ENCODE results near the gene DLK2. TPM values are rescaled to one million over a fixed set of nuclear protein-coding genes. Genes with fewer than 3 reads are reported as not detected.
"Not testable (repeated sequence)": the region's sequence is repeated elsewhere in the genome, so short reads cannot be mapped to it uniquely, and the experiment has no call there.

Gene DLK2
- total and polyA plus RNA-seq, 9 donors = 1.7 to 3.5 (median 2.3) TPM

GRCh38 chr6:43432009-43432945 is 23.1 kb downstream of the DLK2 start:
- WGBS (ENCODE audit: insufficient coverage) = 91% methylated on average over 15 of the region's 19 CpGs
- Histone ChIP-seq H3K4me3 (ENCODE audit: low read length) (no peak overlapping the region), H3K27ac (ENCODE audit: low read length) (no peak overlapping the region), H3K9me3 (replicated peaks; ENCODE audit: control insufficient read depth, low read depth, low read length) (no peaks in the 10 kb centered on the region), H3K27me3 (ENCODE audit: control insufficient read depth, insufficient read depth, low read length) (no peaks in the 10 kb centered on the region), H3K4me1 (ENCODE audit: control insufficient read depth, insufficient read depth, low read length) (peaks cover 20% of the 10 kb centered on the region), H3K36me3 (ENCODE audit: control insufficient read depth, insufficient read depth, low read length) (peaks cover 32% of the 10 kb centered on the region)
- peak; percentile 0 for DNase-seq

DNA sequence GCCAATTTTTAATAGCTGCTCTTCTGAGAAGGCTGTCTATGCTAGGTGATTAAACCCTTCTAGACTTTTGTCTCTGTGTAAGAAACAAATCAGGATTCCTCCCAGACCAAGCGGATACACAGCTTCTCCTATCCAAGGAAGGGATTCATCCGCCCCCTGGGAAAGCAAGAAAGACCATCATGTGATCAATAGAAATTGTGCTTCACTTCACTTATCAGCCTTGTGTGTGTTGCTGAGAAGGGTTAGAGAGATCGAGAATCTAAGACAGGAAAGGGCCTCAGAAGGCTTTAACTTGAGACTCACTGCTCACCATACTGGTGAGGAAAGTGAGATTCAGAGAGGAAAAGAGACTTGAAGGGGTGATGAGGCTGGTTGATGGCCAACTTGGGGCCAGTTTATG is 26.5 kb downstream of the DLK2 start:
- H3K27ac ChIP-seq (ENCODE audit: low read length) = no peak overlapping the region
- no peaks in the 10 kb centered on the region for H3K9me3 ChIP-seq (replicated peaks; ENCODE audit: control insufficient read depth, low read depth, low read length)
- H3K36me3 ChIP-seq (ENCODE audit: control insufficient read depth, insufficient read depth, low read length) = peaks cover 24% of the 10 kb centered on the region
- H3K4me1 ChIP-seq (ENCODE audit: control insufficient read depth, insufficient read depth, low read length) = peaks cover 15% of the 10 kb centered on the region
- WGBS (ENCODE audit: insufficient coverage) = 40% methylated on average over 1 of the region's 3 CpGs
- no peaks in the 10 kb centered on the region for H3K27me3 ChIP-seq (ENCODE audit: control insufficient read depth, insufficient read depth, low read length)
- DNase-seq = no peak
- H3K4me3 ChIP-seq (ENCODE audit: low read length) = no peak overlapping the region

GRCh38 chr6:43428112-43428570 is 27.2 kb downstream of the DLK2 start:
- Histone ChIP-seq H3K36me3 (ENCODE audit: control insufficient read depth, insufficient read depth, low read length) (peaks cover 18% of the 10 kb centered on the region), H3K4me3 (ENCODE audit: low read length) (peak overlapping the region; percentile 92), H3K9me3 (replicated peaks; ENCODE audit: control insufficient read depth, low read depth, low read length) (no peaks in the 10 kb centered on the region), H3K27ac (ENCODE audit: low read length) (peak overlapping the region; percentile 90), H3K27me3 (ENCODE audit: control insufficient read depth, insufficient read depth, low read length) (no peaks in the 10 kb centered on the region), H3K4me1 (ENCODE audit: control insufficient read depth, insufficient read depth, low read length) (peaks cover 15% of the 10 kb centered on the region)
- no peak for DNase-seq
- 7% methylated on average over 11 of the region's 12 CpGs for WGBS (ENCODE audit: insufficient coverage)

- peaks cover 15% of the 10 kb centered on the region for H3K4me1 ChIP-seq (ENCODE audit: control insufficient read depth, insufficient read depth, low read length)
- peaks cover 12% of the 10 kb centered on the region for H3K36me3 ChIP-seq (ENCODE audit: control insufficient read depth, insufficient read depth, low read length)
- H3K9me3 ChIP-seq (replicated peaks; ENCODE audit: control insufficient read depth, low read depth, low read length) = no peaks in the 10 kb centered on the region
- H3K27ac ChIP-seq (ENCODE audit: low read length) = peak within 1 kb of the TSS; percentile 90
- WGBS (ENCODE audit: insufficient coverage) = under 1% methylated on average over 45 of the region's 49 CpGs
- no peaks in the 10 kb centered on the region for H3K27me3 ChIP-seq (ENCODE audit: control insufficient read depth, insufficient read depth, low read length)
- DNase-seq = peak; percentile 98
- H3K4me3 ChIP-seq (ENCODE audit: low read length) = peak within 1 kb of the TSS; percentile 92
These were observed 27.8 kb downstream of the DLK2 start, which contains the start of gene ABCC10 for GRCh38 chr6:43427406-43428111. Gene ABCC10, plus strand, starts transcription at chr6:43427541. Its CDS starts 438 bp downstream, at chr6:43427979.

GRCh38 chr6:43426928-43427405 is 28.4 kb downstream of the DLK2 start:
- Histone ChIP-seq H3K27ac (ENCODE audit: low read length) (peak overlapping the region; percentile 90), H3K4me3 (ENCODE audit: low read length) (peak overlapping the region; percentile 92), H3K27me3 (ENCODE audit: control insufficient read depth, insufficient read depth, low read length) (no peaks in the 10 kb centered on the region), H3K36me3 (ENCODE audit: control insufficient read depth, insufficient read depth, low read length) (peaks cover 6% of the 10 kb centered on the region), H3K9me3 (replicated peaks; ENCODE audit: control insufficient read depth, low read depth, low read length) (no peaks in the 10 kb centered on the region), H3K4me1 (ENCODE audit: control insufficient read depth, insufficient read depth, low read length) (peaks cover 15% of the 10 kb centered on the region)
- DNase-seq = no peak
- 19% methylated on average over 18 of the region's 23 CpGs for WGBS (ENCODE audit: insufficient coverage)

GRCh38 chr6:43425083-43425482 is 30.3 kb downstream of the DLK2 start:
- H3K9me3 ChIP-seq (replicated peaks; ENCODE audit: control insufficient read depth, low read depth, low read length); H3K4me3 ChIP-seq (ENCODE audit: low read length); H3K27ac ChIP-seq (ENCODE audit: low read length); H3K27me3 ChIP-seq (ENCODE audit: control insufficient read depth, insufficient read depth, low read length); DNase-seq; H3K36me3 ChIP-seq (ENCODE audit: control insufficient read depth, insufficient read depth, low read length): not testable (repeated sequence)
- no CpG with 5 or more reads among the region's 33 CpGs for WGBS (ENCODE audit: insufficient coverage)
- peaks cover 15% of the 10 kb centered on the region for H3K4me1 ChIP-seq (ENCODE audit: control insufficient read depth, insufficient read depth, low read length)

DNA sequence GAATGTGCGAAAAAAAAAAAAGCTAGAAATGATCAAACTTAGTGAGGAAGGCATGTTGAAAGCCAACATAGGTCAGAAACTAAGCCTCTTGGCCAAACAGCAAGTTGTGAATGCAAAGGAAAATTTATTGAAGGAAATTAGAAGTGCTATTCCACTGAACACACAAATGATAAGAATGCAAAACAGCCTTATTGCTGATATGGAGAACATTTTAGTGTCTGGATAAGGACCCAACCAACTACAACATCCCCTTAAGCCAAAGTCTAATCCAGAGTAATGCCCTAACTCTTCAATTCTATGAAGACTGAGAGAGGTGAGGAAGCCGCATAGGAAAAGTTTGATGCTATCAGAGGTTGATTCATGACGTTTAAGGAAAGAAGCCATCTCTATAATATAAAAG is 33.5 kb downstream of the DLK2 start:
- DNase-seq = no peak
- Histone ChIP-seq H3K4me1 (ENCODE audit: control insufficient read depth, insufficient read depth, low read length) (peaks cover under 1% of the 10 kb centered on the region), H3K4me3 (ENCODE audit: low read length) (no peak overlapping the region), H3K27me3 (ENCODE audit: control insufficient read depth, insufficient read depth, low read length) (peaks cover 9% of the 10 kb centered on the region), H3K27ac (ENCODE audit: low read length) (no peak overlapping the region), H3K9me3 (replicated peaks; ENCODE audit: control insufficient read depth, low read depth, low read length) (no peaks in the 10 kb centered on the region), H3K36me3 (ENCODE audit: control insufficient read depth, insufficient read depth, low read length) (no peaks in the 10 kb centered on the region)
- WGBS (ENCODE audit: insufficient coverage) = no CpG with 5 or more reads among the region's 3 CpGs

DNA sequence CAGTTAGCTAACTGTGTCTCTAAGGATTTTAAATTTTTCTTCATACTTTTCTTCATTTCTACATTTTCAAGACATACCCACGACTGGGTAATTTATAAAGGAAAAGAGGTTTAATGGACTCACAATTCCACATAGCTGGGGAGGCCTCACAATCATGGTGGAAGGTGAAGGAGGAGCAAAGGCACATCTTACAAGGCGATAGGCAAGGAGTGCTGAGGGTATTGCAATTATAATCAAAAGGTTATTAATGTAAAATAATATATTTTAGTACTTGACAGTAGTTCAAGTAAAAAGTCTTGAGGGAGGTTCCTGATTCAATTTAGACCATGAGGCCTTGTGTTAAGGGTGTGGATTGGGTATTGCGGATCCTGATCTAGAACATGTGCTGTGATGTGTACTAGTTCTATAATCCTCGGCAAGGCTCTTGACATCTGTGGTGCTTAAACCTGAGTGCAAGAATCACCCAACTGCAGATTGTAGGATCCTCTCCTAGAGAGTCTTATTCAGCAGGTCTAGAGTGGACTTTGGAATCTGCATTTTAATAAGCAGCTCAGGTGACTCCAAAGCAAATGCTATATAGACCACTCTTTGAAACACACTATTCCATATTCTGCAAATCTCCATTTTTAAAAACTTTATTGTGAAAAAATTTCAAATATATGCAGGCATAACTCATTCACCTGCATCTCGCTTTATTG is 35.2 kb downstream of the DLK2 start:
- no peaks in the 10 kb centered on the region for H3K9me3 ChIP-seq (replicated peaks; ENCODE audit: control insufficient read depth, low read depth, low read length)
- H3K36me3 ChIP-seq (ENCODE audit: control insufficient read depth, insufficient read depth, low read length) = no peaks in the 10 kb centered on the region
- no peaks in the 10 kb centered on the region for H3K4me1 ChIP-seq (ENCODE audit: control insufficient read depth, insufficient read depth, low read length)
- no peak for DNase-seq
- peaks cover 9% of the 10 kb centered on the region for H3K27me3 ChIP-seq (ENCODE audit: control insufficient read depth, insufficient read depth, low read length)
- H3K4me3 ChIP-seq (ENCODE audit: low read length) = no peak overlapping the region
- WGBS (ENCODE audit: insufficient coverage) = 60% methylated on average over 1 of the region's 5 CpGs
- no peak overlapping the region for H3K27ac ChIP-seq (ENCODE audit: low read length)

GRCh38 chr6:43416935-43417334 is 38.4 kb downstream of the DLK2 start:
- Histone ChIP-seq H3K27ac (ENCODE audit: low read length) (no peak overlapping the region), H3K4me3 (ENCODE audit: low read length) (no peak overlapping the region), H3K36me3 (ENCODE audit: control insufficient read depth, insufficient read depth, low read length) (no peaks in the 10 kb centered on the region), H3K9me3 (replicated peaks; ENCODE audit: control insufficient read depth, low read depth, low read length) (no peaks in the 10 kb centered on the region), H3K4me1 (ENCODE audit: control insufficient read depth, insufficient read depth, low read length) (no peaks in the 10 kb centered on the region), H3K27me3 (ENCODE audit: control insufficient read depth, insufficient read depth, low read length) (peaks cover 9% of the 10 kb centered on the region)
- no peak for DNase-seq
- WGBS (ENCODE audit: insufficient coverage) = no CpG with 5 or more reads among the region's 4 CpGs
